Liver (tissue), 9 donors: ENCODE measurements around the gene ANGPTL3. TPM values are rescaled to one million over a fixed set of nuclear protein-coding genes. Genes with fewer than 3 reads are reported as not detected.
"Not testable (repeated sequence)": the region's sequence is repeated elsewhere in the genome, so short reads cannot be mapped to it uniquely, and the experiment has no call there.

Source experiments
- DNase-seq: peaks from one replicate; pipeline ENCODE4 v3.0.0-alpha.2; 2017; ENCODE audit warnings: low spot score
- H3K27ac ChIP-seq, 2 donors: one replicate each; pipeline ENCODE4 v1.7.0; 2013; ENCODE audit warnings: inconsistent platforms in 2 of 2, low read length in 2 of 2, control low read depth in 1 of 2, low read depth in 1 of 2, mild to moderate bottlenecking in 1 of 2
- H3K27me3 ChIP-seq, 4 donors: one replicate each; pipeline versions ENCODE4 v1.6.1 to v1.7.0; 2013; ENCODE audit warnings: low read length in 3 of 4, inconsistent platforms in 1 of 4, mild to moderate bottlenecking in 1 of 4, moderate library complexity in 1 of 4; ENCODE audit not compliant: control insufficient read depth in 4 of 4, insufficient read depth in 4 of 4
- H3K36me3 ChIP-seq, 4 donors: one replicate each; pipeline versions ENCODE4 v1.6.1 to v1.7.0; 2013; ENCODE audit warnings: low read length in 3 of 4, mild to moderate bottlenecking in 3 of 4, low read depth in 1 of 4, moderate library complexity in 1 of 4; ENCODE audit not compliant: control insufficient read depth in 4 of 4, insufficient read depth in 3 of 4
- H3K4me1 ChIP-seq, 4 donors: one replicate each; pipeline versions ENCODE4 v1.6.1 to v1.7.0; 2013; ENCODE audit warnings: low read length in 3 of 4, mild to moderate bottlenecking in 3 of 4, moderate library complexity in 1 of 4; ENCODE audit not compliant: control insufficient read depth in 4 of 4, insufficient read depth in 4 of 4
- H3K4me3 ChIP-seq, 3 donors: one replicate each; pipeline versions ENCODE4 v1.6.1 to v1.7.0; 2013; ENCODE audit warnings: low read length in 3 of 3, control low read depth in 1 of 3, low read depth in 1 of 3, mild to moderate bottlenecking in 1 of 3
- H3K9ac ChIP-seq, 2 donors: one replicate each; pipeline ENCODE4 v1.7.0; 2013; ENCODE audit warnings: low read length in 2 of 2, mild to moderate bottlenecking in 2 of 2, moderate library complexity in 2 of 2, control low read depth in 1 of 2, low read depth in 1 of 2
- H3K9me3 ChIP-seq, 4 donors: one replicate each; pipeline versions ENCODE4 v1.6.1 to v1.7.0; 2013; ENCODE audit warnings: low read length in 3 of 4; ENCODE audit not compliant: control insufficient read depth in 4 of 4
- CTCF ChIP-seq: fragments of 150-350 bp; IDR thresholded peaks from 2 replicates; pipeline ENCODE4 v1.5.1; 2017; ENCODE audit warnings: improper control_type of control experiment, low read depth, low read length; ENCODE audit not compliant: missing input control
- EGR1 ChIP-seq, 2 donors: IDR thresholded peaks; 2 replicates each; pipeline ENCODE4 v1.6.1; 2016 to 2018; ENCODE audit warnings: antibody characterized with exemption in 2 of 2, low read depth in 2 of 2
- FOXA1 ChIP-seq: IDR thresholded peaks from 2 replicates; pipeline ENCODE4 v1.6.1; 2016; ENCODE audit warnings: antibody characterized with exemption
- FOXA2 ChIP-seq: IDR thresholded peaks from 2 replicates; pipeline ENCODE4 v1.6.1; 2016; ENCODE audit warnings: antibody characterized with exemption
- GABPA ChIP-seq, 2 donors: IDR thresholded peaks in 1 of 2; conservative IDR thresholded peaks in 1 of 2; 2 replicates each; pipeline ENCODE4 v1.6.1; 2016; ENCODE audit warnings: antibody characterized with exemption in 2 of 2, mild to moderate bottlenecking in 1 of 2, moderate library complexity in 1 of 2
- HNF4A ChIP-seq, 2 donors: conservative IDR thresholded peaks; 2 replicates each; pipeline ENCODE4 v1.6.1; 2016; ENCODE audit warnings: antibody characterized with exemption in 2 of 2, mild to moderate bottlenecking in 2 of 2
- HNF4G ChIP-seq: IDR thresholded peaks from 2 replicates; pipeline ENCODE4 v1.6.1; 2016; ENCODE audit warnings: antibody characterized with exemption
- JUND ChIP-seq, 2 donors: IDR thresholded peaks; 2 replicates each; pipeline ENCODE4 v1.6.1; 2016; ENCODE audit warnings: antibody characterized with exemption in 2 of 2
- MAX ChIP-seq: IDR thresholded peaks from 2 replicates; pipeline ENCODE4 v1.6.1; 2016; ENCODE audit warnings: antibody characterized with exemption
- NR2F2 ChIP-seq: IDR thresholded peaks from 2 replicates; pipeline ENCODE4 v1.6.1; 2016; ENCODE audit warnings: antibody characterized with exemption
- RAD21 ChIP-seq, 2 donors: IDR thresholded peaks; 2 replicates each; pipeline ENCODE4 v1.6.1; 2016; ENCODE audit warnings: antibody characterized with exemption in 2 of 2, mild to moderate bottlenecking in 2 of 2
- REST ChIP-seq: IDR thresholded peaks from 2 replicates; pipeline ENCODE4 v1.6.1; 2016; ENCODE audit warnings: antibody characterized with exemption, mild to moderate bottlenecking
- RXRA ChIP-seq, 2 donors: IDR thresholded peaks; 2 replicates each; pipeline ENCODE4 v1.6.1; 2017 to 2018; ENCODE audit warnings: antibody characterized with exemption in 2 of 2, mild to moderate bottlenecking in 1 of 2
- SP1 ChIP-seq: IDR thresholded peaks from 2 replicates; pipeline ENCODE4 v1.6.1; 2018; ENCODE audit warnings: antibody characterized with exemption, mild to moderate bottlenecking
- TAF1 ChIP-seq: conservative IDR thresholded peaks from 2 replicates; pipeline ENCODE4 v1.6.1; 2016; ENCODE audit warnings: antibody characterized with exemption, mild to moderate bottlenecking
- YY1 ChIP-seq: IDR thresholded peaks from 2 replicates; pipeline ENCODE4 v1.6.1; 2016; ENCODE audit warnings: antibody characterized with exemption, mild to moderate bottlenecking
- ZBTB33 ChIP-seq: IDR thresholded peaks from 2 replicates; pipeline ENCODE4 v1.6.1; 2016; ENCODE audit warnings: antibody characterized with exemption
- WGBS: extraction: QIAGEN DNeasy Blood & Tissue Kit; methylation state at CpG from one replicate; pipeline ENCODE4 v1.1.7; 2013; 5-methylcytosine and 5-hydroxymethylcytosine counted together
- polyA plus RNA-seq, 2 donors: library from polyadenylated mRNA; stranded (reverse) in 1 of 2; unstranded in 1 of 2; fragments of 200-250 nt in 1 of 2; fragments of >200 nt in 1 of 2; fragmentation: Nextera tagmentation in 1 of 2; extraction: Ambion mirVana in 1 of 2; gene quantifications; one replicate each; pipeline versions ENCODE4 v1.2.1 to v1.2.3, GENCODE V29; 2013 to 2015
- total RNA-seq, 2 donors: library from RNA; depleted of rRNA; stranded (reverse); fragments of >200 nt; gene quantifications; one replicate each; pipeline ENCODE4 v1.2.3, GENCODE V29; 2014
- TF ChIP-seq, protein P1 (sequence below): IDR thresholded peaks from 2 replicates; pipeline ENCODE4 v1.6.1; 2016; ENCODE audit warnings: antibody characterized with exemption
- donor health status: healthy.
- donor health status: healthy.
- donor health status: healthy.
- donor health status: healthy.
- donor health status: healthy.

Gene ANGPTL3
- total and polyA plus RNA-seq, 4 donors = 121 to 238 (median 172) TPM

- TF ChIP-seq ZBTB33 = peak; percentile 57
- TF ChIP-seq HNF4A (conservative IDR thresholded peaks at IDR 0.05) = peak; percentile 99
- TF ChIP-seq CTCF = no peak
Observed at GRCh38 chr1:62608905-62609304, 11.6 kb downstream of the ANGPTL3 start (continued).

GRCh38 chr1:62610588-62610987 is 13.3 kb downstream of the ANGPTL3 start:
- H3K4me1 ChIP-seq = peaks cover 4 to 24% (median 18%) of the 10 kb centered on the region in 4 donors
- WGBS = 100% methylated on average over 1 of the region's 1 CpG
- not testable (repeated sequence) for H3K27ac ChIP-seq, H3K36me3 ChIP-seq, H3K9me3 ChIP-seq, H3K27me3 ChIP-seq, H3K9ac ChIP-seq, DNase-seq, H3K4me3 ChIP-seq

GRCh38 chr1:62612770-62613169 is 15.4 kb downstream of the ANGPTL3 start:
- Histone ChIP-seq H3K4me1 (peaks cover 2 to 24% (median 16%) of the 10 kb centered on the region in 4 donors), H3K9ac (peak overlapping the region in 1 of 2 donors; percentile 13), H3K27ac (peak overlapping the region; percentile 27 to 80), H3K27me3 (no peaks in the 10 kb centered on the region), H3K36me3 (no peaks in the 10 kb centered on the region), H3K4me3 (no peak overlapping the region), H3K9me3 (no peaks in the 10 kb centered on the region)
- DNase-seq = no peak
- WGBS = 42% methylated on average over 2 of the region's 2 CpGs
- peak; percentile 90 for TF ChIP-seq ZBTB33
- TF ChIP-seq MAX = peak; percentile 63
- peak; percentile 21 for TF ChIP-seq TAF1
- peak; percentile 85 for TF ChIP-seq SP1
- TF ChIP-seq FOXA1 = no peak
- TF ChIP-seq REST = peak; percentile 85
- TF ChIP-seq EGR1 (IDR thresholded peaks at IDR 0.05; ENCODE audit: low read depth in 2 of 2) = peak; percentile 4 to 22
- TF ChIP-seq, protein P1, sequence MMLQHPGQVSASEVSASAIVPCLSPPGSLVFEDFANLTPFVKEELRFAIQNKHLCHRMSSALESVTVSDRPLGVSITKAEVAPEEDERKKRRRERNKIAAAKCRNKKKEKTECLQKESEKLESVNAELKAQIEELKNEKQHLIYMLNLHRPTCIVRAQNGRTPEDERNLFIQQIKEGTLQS = peak; percentile 78
- no peak for TF ChIP-seq GABPA (IDR thresholded peaks at IDR 0.05 in 1 of 2, conservative IDR thresholded peaks at IDR 0.05 in 1 of 2)
- TF ChIP-seq NR2F2 = no peak
- no peak for TF ChIP-seq CTCF
- peak; percentile 72 to 85 for TF ChIP-seq JUND (IDR thresholded peaks at IDR 0.05)
- TF ChIP-seq HNF4A (conservative IDR thresholded peaks at IDR 0.05) = peak; percentile 91 to 93
- TF ChIP-seq YY1 = peak; percentile 88
- TF ChIP-seq HNF4G = peak; percentile 49
- peak; percentile 48 for TF ChIP-seq RAD21 (IDR thresholded peaks at IDR 0.05)
- TF ChIP-seq RXRA (IDR thresholded peaks at IDR 0.05) = peak; percentile 68 to 85
- TF ChIP-seq FOXA2 = peak; percentile 71
